Esophagus muscularis mucosa (tissue), 3 donors: Measurements from ENCODE around the gene CHRDL1.

ENCODE experiments used
- CTCF ChIP-seq, 3 experiments: fragments of 200-600 bp in 2 of 3; fragments of 450-650 bp in 1 of 3; sonication (generic) in 2 of 3; IDR thresholded peaks; one replicate each; pipeline ENCODE4 v1.5.1; 2017 to 2019; ENCODE audit warnings: antibody characterized with exemption in 3 of 3, mild to moderate bottlenecking in 2 of 3, moderate library complexity in 1 of 3
- POLR2A ChIP-seq: fragments of 450-650 bp; IDR thresholded peaks from one replicate; pipeline ENCODE4 v1.6.1; 2017; ENCODE audit warnings: antibody characterized with exemption, moderate library complexity, mild to moderate bottlenecking, low read depth
- POLR2AphosphoS5 ChIP-seq, 2 donors: sonication (generic); formaldehyde crosslinking; IDR thresholded peaks; one replicate each; pipeline ENCODE4 v1.6.1; 2017; ENCODE audit warnings: antibody characterized with exemption in 2 of 2

GRCh38 chrX:110665223-110666002 lies 130.2 kb downstream of the CHRDL1 start:
- TF ChIP-seq CTCF (IDR thresholded peaks at IDR 0.05) (peak in 2 of 3 experiments; percentile 16 to 36), POLR2A (no peak), POLR2AphosphoS5 (IDR thresholded peaks at IDR 0.05) (no peak)
